Measurements from ENCODE around the gene TBCD.

- TF ChIP-seq CTCF (IDR thresholded peaks at IDR 0.05; ENCODE audit: low read depth, low read length) = no peak
- no peak for TF ChIP-seq POLR2A (IDR thresholded peaks at IDR 0.05; ENCODE audit: extremely low read depth, insufficient read length)
- no peak for TF ChIP-seq MYC (IDR thresholded peaks at IDR 0.05; ENCODE audit: low read depth, low read length)
Observed at GRCh38 chr17:82817947-82818346, 66.1 kb downstream of the TBCD start.

Measured in NB4 (cell line).